HPDE6-E6E7 (cell line): ENCODE results near the gene CCDC88C.
"Not testable (repeated sequence)": the region's sequence is repeated elsewhere in the genome, so short reads cannot be mapped to it uniquely, and the experiment has no call there.

Source experiments
- DNase-seq: peaks from one replicate; pipeline ENCODE4 v3.0.0; 2011; ENCODE audit warnings: missing footprints; ENCODE audit errors: extremely low spot score

Gene CCDC88C

DNA sequence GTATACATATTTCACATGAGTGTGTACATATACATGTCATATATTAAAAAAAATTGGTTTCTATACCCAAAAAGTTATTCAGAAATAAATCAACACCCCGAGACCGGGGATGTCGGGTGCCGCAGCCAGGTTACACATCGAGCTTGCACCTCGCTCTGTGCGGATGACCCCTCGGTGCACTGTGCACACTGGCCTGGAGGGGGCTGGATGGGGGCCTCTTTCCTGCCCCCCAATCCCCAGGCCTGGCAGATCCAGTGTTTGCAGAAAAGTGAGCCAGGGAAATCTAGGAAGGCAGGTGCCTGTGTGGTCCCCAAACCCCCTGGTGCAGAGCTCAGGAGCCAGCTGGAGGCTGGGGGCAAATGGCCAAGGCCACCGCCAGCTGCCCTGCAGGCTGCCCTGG, 146.0 kb downstream of the CCDC88C start:
- DNase-seq = no peak

- DNase-seq = no peak
Measured at GRCh38 chr14:91270619-91271018, 147.0 kb downstream of the CCDC88C start.

DNA sequence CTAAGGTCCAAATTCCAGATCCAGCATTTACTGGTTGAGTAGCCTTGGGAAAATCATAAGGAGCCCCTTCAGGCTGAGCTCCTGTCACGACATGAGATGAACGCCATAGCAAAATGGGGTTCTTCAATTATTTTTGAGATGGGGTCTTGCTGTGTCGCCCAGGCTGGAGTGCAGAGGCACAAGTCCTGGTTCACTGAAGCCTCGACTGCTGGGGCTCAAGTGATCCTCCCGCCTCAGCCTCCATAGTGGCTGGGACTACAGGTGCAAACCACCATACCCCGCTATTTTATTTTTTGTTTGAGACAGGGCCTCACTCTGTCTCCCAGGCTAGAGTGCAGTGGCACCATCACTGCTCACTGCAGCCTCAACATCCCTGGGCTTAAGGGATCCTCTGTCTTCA, 147.4 kb downstream of the CCDC88C start:
- no peak for DNase-seq

DNA sequence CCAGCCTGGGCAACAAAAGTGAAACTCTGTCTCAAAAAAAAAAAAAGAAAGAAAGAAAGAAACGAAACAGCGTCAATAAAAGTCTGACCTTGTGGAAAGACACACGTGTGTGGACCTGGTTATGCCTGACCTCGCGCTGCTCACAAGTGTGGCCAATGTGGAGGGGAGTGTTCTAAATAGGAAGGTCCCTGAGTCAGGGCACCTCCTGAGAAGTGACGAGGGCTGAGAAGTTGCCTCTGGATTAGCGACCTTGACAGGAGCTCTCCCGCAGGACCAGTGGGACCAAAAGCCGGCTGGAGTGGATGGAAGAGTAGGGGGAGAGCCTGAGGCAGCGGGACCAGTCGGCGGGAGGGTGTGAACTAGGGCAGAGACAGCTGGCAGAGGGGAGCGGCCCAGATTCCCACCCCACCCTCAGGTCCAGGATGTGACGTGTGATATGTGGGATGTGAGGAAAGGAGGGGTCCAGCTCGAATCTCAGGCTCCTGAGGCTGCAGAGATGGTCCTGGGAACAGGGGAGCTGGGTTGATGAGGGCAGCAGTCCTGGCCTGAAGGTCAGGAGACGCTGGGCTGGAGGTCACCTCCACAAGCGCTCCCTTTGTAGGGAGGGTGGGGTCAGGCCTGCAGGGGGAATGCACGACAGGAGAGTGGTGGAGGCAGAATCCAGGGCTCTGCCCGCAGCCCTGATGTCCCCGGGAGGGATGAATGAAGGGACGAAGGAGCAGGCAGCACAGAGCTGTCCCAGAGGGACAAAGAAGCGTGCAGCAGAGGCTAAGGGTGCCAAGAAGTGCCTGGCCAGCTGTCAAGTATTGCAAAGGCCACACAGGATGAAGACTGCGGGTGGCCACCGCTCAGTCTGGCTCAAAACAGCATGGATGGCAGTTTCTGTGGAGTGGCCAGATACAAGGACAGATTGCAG, 148.3 kb downstream of the CCDC88C start:
- DNase-seq = no peak

GRCh38 chr14:91267965-91268437, 149.6 kb downstream of the CCDC88C start:
- no peak for DNase-seq

DNA sequence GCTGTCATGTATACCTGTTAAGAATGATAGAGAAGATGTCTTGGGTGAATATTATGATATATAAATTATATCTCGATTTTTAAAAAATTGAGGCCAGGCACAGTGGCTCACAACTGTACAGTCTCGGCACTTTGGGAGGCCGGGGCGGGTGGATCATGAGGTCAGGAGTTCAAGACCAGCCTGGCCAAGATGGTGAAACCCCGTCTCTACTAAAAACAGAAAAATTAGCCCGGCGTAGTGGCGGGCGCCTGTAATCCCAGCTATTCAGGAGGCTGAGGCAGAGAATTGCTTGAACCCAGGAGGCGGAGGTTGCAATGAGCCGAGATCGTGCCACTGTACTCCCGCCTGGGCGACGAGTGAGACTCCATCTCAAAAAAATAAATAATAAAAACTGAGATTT, 151.3 kb downstream of the CCDC88C start:
- DNase-seq = not testable (repeated sequence)

DNA sequence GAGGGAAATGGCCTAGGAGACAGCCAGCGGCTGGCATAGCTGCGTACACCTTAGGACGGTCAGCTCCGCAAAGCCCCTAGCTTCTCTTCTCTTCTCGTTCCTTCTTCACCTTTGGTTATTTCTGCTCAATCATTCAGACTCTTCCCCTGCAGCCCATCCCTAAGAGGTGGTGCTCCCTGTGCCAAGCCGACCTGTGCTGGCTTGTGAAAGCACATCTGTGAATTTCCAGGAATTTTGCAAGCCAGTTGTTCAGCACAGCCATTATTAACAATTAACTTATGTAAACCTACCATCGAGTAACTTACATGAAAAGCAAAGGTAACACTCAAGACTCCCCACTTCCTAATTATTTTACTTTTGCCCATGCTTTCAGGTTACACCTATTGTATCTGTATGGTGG, 152.2 kb downstream of the CCDC88C start:
- no peak for DNase-seq

GRCh38 chr14:91264151-91265150, 153.2 kb downstream of the CCDC88C start:
- no peak for DNase-seq

DNA sequence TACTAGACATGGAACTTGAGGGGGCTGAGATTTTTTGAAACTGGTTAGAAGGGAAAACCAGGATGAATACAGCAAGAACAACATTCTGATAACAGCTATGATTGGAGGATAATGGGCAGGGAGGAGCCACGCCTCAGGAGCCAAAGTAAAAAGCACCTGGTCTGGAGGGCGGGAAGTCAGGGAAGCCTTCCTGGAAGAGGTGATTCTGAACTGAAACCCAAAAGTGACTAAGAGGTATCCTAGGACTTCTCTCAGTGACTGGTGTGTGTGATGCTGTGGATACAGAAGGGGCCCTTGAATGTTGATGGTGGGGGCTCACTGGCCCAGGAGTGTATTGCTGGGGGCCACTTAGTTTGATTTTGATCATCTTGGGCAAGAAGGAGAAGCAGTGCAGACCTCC, 154.3 kb downstream of the CCDC88C start:
- DNase-seq = no peak

DNA sequence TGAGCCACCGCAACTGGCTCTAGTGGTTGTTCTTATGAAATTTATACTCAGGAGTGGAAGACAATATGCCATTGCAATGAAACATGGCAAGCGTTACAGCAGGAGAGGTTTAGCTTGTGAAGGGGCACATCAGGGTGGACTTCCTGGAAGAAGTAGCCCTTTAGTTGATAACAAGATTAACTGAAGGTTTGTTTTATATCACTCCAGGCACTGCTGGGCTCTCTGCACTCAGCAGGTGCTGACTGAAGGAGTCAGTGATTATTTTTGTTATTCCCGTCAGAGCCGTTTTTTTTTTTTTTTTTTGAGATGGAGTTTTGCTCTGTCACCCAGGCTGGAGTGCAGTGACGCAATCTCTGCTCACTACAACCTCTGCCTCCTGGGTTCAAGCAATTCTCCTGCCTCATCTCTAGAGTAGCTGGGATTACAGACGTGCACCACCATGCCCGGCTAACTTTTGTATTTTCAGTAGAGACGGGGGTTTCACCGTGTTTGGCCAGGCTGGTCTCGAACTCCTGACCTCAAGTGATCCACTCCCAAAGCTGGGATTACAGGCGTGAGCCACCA, 155.6 kb downstream of the CCDC88C start:
- no peak for DNase-seq

DNA sequence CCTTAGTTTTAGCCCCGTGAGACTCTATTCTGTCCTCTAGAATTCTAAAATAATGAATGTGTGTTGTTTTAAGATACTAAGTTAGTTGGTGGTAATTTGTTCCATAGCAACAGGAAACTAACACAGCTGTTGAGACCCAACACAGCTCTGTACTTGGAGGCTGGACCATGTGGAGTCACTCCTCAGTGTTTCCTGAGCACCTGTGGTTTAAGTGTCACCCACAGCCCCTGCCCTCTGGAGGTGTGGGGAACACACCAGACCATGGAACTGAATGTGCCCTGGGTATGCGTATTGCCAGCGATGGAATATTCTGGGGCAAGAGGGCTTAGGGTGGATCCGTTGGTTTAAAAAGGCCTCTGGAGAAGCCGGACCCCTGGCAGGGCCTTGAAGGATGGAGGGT, 156.5 kb downstream of the CCDC88C start:
- no peak for DNase-seq

- no peak for DNase-seq
Measured at GRCh38 chr14:91258876-91259275, 158.7 kb downstream of the CCDC88C start.

DNA sequence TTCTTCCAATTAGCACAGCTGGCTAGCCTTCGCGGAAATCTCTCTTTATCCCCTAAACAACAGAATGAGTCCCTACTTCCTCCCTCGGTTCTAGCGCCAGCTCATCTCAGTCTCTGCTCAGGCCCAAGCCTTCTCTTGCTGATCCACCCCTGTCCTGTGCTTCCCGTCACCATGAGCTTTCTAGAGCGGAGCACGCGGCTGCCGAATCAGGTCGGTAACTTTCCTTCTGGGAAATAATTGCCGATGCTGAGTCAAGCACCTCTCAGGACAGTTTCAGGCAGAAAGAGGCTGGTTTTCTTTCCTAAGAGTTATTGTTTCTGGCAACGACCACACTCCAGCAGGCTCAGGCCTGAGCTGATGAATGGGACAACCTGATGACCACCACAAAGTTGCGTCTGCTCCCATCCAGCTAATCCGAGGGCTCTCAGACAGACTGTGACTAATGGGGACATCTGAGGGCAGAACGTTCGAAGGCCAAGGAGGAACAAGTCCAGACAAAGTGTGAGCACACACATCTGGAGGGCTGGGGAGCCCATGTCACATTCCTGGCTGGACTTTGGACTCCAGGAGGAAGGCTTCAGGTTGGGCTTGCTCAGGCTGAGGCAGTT, 159.5 kb downstream of the CCDC88C start:
- DNase-seq = peak; percentile 91

GRCh38 chr14:91257328-91258010, 160.2 kb downstream of the CCDC88C start:
- no peak for DNase-seq

- DNase-seq = no peak
Measured at GRCh38 chr14:91256661-91257060, 161.0 kb downstream of the CCDC88C start.

DNA sequence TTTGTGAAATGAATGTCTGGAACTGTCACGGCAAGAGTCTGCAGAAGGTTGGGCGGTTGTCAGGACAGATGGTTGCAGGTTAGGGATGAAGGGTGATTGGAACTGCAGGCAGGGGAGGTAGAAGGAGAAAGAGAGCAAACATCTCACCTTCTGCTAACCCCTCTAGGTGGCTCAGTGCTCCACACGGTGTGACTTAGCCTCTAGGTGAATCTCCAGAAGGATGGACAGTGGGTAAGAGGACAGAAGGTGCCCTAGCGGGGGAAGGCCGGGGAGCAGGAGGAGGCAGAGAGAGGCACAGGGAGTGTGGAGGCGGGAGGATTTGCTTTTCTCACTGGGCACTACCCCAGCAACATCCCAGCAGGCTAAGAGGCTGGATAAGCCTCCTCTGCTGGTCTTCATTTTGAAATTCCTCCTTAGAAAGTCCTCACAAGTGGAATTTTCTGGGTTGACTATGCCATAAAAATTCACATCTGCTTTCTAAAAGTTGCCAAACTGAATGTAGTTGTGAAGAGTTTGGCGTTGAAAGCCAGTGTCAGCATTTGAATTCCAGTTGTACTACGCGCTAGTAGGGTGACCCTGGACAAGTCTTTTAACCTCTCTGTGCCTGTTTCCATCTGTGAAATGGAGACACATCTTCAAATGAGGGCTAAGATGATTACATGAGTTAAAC, 162.5 kb downstream of the CCDC88C start:
- DNase-seq = no peak

DNA sequence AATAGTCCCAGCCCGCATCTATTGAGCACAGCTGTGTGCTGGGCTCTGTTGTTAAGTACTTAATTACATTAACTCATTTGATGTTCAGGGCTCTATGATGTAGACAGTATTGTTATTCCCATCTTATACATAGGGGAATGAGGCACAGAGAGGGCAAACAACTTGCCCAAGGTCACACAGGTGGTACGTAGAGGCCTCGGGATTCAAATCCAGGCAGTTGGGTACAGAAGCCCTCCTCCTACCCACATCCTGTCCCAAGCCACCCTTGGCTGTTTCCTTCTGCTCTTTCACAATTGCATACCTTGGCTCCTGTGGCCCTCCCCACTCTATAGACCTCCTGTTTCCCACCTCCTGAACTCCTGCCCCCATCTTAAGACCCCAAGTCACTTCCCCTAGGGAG, 163.2 kb downstream of the CCDC88C start:
- no peak for DNase-seq

- DNase-seq = no peak
Measured at GRCh38 chr14:91253795-91254323, 163.8 kb downstream of the CCDC88C start.

GRCh38 chr14:91252871-91253794, 164.5 kb downstream of the CCDC88C start:
- DNase-seq = no peak
